ENCODE results near the gene RNF126.
"Not testable (repeated sequence)": the region's sequence is repeated elsewhere in the genome, so short reads cannot be mapped to it uniquely, and the experiment has no call there.

RNF126 gene

DNA sequence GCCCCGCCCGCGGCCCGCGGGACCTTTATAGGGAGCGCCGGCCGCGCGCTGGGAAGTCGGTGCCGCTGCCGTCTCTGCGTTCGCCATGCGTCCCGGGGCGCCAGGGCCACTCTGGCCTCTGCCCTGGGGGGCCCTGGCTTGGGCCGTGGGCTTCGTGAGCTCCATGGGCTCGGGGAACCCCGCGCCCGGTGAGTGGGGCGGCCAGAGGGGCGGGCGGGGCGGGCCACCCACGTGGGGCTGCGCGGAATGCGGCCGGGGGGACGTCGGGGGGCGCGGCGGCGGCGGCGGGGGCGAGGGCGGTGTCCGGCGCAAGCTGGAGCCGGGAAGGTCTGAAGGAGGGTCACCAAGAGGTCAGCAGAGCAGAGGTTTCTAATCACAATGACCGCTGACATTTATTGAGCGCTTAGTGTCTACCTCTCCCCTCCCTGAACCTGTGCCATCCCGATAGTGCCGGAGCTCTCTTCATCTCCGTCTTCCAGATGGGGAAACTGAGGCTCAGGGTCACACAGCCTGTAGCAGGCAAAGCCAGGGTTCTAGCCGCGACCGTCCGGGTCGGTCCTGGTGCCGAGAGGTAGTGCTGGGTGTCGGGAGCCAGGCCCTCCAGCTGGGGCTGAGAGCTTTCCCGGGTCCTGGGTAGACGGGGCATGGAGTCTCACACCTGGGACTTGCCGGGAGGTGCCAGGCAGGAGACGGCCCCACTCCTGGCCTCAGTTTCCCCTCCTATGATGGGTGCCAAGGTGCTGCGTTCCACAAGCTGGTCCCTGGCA lies 13.5 kb upstream of the RNF126 start, which contains the start of gene FSTL3:
Gene FSTL3, plus strand, starts transcription at position 54 of the 767 bp plus-strand sequence. Its CDS starts 32 bp downstream, at position 86.
- FAIRE-seq (no peak), DNase-seq (ENCODE audit: insufficient read length, low spot score) (no peak)
- TF ChIP-seq, protein P1, sequence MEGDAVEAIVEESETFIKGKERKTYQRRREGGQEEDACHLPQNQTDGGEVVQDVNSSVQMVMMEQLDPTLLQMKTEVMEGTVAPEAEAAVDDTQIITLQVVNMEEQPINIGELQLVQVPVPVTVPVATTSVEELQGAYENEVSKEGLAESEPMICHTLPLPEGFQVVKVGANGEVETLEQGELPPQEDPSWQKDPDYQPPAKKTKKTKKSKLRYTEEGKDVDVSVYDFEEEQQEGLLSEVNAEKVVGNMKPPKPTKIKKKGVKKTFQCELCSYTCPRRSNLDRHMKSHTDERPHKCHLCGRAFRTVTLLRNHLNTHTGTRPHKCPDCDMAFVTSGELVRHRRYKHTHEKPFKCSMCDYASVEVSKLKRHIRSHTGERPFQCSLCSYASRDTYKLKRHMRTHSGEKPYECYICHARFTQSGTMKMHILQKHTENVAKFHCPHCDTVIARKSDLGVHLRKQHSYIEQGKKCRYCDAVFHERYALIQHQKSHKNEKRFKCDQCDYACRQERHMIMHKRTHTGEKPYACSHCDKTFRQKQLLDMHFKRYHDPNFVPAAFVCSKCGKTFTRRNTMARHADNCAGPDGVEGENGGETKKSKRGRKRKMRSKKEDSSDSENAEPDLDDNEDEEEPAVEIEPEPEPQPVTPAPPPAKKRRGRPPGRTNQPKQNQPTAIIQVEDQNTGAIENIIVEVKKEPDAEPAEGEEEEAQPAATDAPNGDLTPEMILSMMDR (IDR thresholded peaks at IDR 0.05; ENCODE audit: insufficient read depth, missing control alignments), result no peak

DNA sequence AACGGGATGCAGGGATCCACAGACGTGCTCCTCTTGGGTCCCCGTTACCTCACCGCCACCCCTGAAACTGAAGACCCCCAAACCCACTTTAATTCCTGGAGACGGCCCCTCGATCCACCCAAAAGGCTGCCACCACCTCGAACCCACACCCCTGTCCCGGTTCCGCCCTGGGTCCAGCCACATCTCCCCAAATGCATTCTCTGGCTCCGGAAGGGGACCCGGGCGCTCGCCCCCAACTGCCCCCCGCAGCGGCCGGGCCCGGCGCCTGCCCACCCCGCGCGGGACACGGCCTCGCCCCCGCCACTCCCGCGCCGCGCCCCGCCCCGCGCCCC lies 13.0 kb upstream of the RNF126 start:
- no peak for FAIRE-seq
- DNase-seq (ENCODE audit: insufficient read length, low spot score), result no peak
- TF ChIP-seq, protein P1 (IDR thresholded peaks at IDR 0.05; ENCODE audit: insufficient read depth, missing control alignments), result no peak

- TF ChIP-seq, protein P1 (IDR thresholded peaks at IDR 0.05; ENCODE audit: insufficient read depth, missing control alignments), result no peak
- no peak for DNase-seq (ENCODE audit: insufficient read length, low spot score)
- FAIRE-seq, result no peak
These were observed 11.5 kb upstream of the RNF126 start for GRCh38 chr19:674282-675151.

- TF ChIP-seq, protein P1 (IDR thresholded peaks at IDR 0.05; ENCODE audit: insufficient read depth, missing control alignments), result no peak
- DNase-seq (ENCODE audit: insufficient read length, low spot score) (no peak), FAIRE-seq (no peak)
These were observed 7.6 kb upstream of the RNF126 start for GRCh38 chr19:670609-671075.

GRCh38 chr19:668675-669434 lies 5.8 kb upstream of the RNF126 start:
- not testable (repeated sequence) for DNase-seq (ENCODE audit: insufficient read length, low spot score); FAIRE-seq

DNA sequence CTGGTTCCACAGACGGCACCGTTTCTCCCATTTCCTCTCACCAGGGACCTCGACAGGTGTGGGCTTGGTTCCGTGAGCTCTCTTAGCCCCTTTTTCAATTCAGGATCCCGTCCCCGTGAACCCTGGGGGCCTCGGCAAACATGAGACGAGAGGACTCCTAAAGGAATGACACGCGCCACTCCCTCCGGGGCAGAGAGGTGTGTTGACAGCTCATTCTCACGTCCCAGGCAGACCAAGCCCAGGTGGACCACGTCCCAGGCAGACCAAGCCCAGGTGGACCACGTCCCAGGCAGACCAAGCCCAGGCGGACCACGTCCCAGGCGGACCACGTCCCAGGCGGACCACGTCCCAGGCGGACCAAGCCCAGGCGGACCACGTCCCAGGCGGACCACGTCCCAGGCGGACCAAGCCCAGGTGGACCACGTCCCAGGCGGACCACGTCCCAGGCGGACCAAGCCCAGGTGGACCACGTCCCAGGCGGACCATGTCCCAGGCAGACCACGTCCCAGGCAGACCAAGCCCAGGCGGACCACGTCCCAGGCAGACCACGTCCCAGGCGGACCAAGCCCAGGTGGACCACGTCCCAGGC lies 4.1 kb upstream of the RNF126 start:
- not testable (repeated sequence) for FAIRE-seq; DNase-seq (ENCODE audit: insufficient read length, low spot score)

DNA sequence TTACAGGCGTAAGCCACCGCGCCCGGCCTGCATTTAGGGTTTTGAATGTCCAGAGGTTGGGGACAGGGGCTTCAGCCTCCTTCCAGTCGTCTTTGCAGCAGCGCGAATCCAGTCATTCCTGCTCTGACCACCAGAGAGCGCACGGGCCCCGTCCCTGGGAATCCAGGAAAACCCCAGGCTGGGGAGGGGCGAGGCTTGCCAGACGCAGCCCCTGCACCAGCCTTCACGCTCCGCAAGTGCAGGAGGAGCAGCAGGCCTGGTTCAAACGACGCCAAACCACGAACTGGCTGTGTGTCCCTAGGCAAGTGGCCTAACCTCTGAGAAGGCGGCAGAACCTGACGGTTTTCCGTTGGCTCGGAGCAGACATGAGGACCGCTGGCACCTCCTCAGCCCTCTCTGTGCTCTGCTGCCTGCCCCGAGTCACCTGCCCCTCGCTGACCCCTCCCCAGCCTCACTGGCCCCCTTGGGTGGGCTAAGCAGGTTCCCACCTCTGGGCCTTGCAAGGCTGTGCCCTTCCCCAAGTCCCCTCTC lies 2.0 kb upstream of the RNF126 start:
- no peak for FAIRE-seq
- TF ChIP-seq, protein P1 (IDR thresholded peaks at IDR 0.05; ENCODE audit: insufficient read depth, missing control alignments), result peak; percentile 91
- peak; percentile 86 for DNase-seq (ENCODE audit: insufficient read length, low spot score)
